BJ (cell line): ENCODE measurements around the gene SCAMP5. TPM values are rescaled to one million over a fixed set of nuclear protein-coding genes. Genes with fewer than 3 reads are reported as not detected.

Experiments used
- CTCF ChIA-PET: fragments of 350-600 bp; formaldehyde crosslinking; extraction: SDS; loops from one replicate; lab custom pipeline; 2021; ENCODE audit warnings: antibody characterized with exemption, inconsistent platforms; lab: Yijun Ruan, JAX
- POLR2A ChIA-PET: fragments of 300-600 bp; sonication (Branson Sonifier 250); formaldehyde crosslinking; extraction: SDS; loops from one replicate; lab custom pipeline; 2021; ENCODE audit warnings: antibody characterized with exemption; lab: Charles Lee
- DNase-seq: peaks from one replicate; pipeline ENCODE4 v3.0.0-alpha.2; 2011; ENCODE audit warnings: low read depth
- H3K27me3 ChIP-seq: 2 replicates; pipeline ENCODE4 v1.6.0; 2011; ENCODE audit warnings: low read length; ENCODE audit not compliant: control insufficient read depth, insufficient read depth
- H3K36me3 ChIP-seq: 2 replicates; pipeline ENCODE4 v1.5.1; 2011; ENCODE audit warnings: low read length; ENCODE audit not compliant: control insufficient read depth, insufficient read depth
- H3K4me3 ChIP-seq: 2 replicates; pipeline ENCODE4 v1.5.1; 2011; ENCODE audit warnings: low read depth, mild to moderate bottlenecking, control low read depth, low read length
- polyA plus RNA-seq: library from polyadenylated mRNA; depleted of rRNA; stranded (reverse); fragments of >200 nt; gene quantifications from 2 replicates; pipeline ENCODE4 v1.2.3, GENCODE V29; 2011
- TF ChIP-seq, protein P1 (sequence below): IDR thresholded peaks from 2 replicates; pipeline ENCODE4 v1.5.1; 2011; ENCODE audit warnings: low read depth, mild to moderate bottlenecking, control low read depth, inconsistent platforms, low read length, moderate library complexity; ENCODE audit not compliant: insufficient read depth

Gene SCAMP5
- polyA plus RNA-seq, 1 experiment = 3.6 TPM

DNA sequence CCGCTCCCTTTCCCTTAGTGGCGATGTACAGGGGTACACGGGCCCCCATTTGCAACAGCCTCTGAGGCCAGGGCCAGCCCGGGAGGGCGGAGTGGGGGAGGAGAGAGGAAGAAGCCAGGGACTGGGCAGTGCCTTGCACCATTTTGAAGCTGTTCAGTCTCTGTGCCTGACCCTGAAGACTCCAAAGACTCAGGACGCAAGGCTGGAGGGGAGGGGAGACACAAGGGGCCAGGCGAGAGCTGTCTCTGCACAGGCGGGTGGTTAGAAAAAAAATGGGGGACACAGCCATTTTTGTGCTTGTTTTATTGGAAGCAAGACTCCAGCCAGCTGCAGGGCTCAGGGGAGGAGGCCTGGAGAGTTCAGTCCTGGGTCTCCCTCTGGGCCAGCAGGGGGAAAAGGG lies 40.3 kb upstream of the SCAMP5 start:
- ChIA-PET POLR2A (no interaction called here), CTCF (interaction anchor here (0.7 to 6.7 kb wide), 6 partner anchors 9 to 410 kb away, joined by 3 to 76 read pairs (median 4); partner anchors contain the start of gene FAM219B)
- Histone ChIP-seq H3K27me3 (peaks cover 10% of the 10 kb centered on the region), H3K36me3 (no peaks in the 10 kb centered on the region), H3K4me3 (no peak overlapping the region)
- TF ChIP-seq, protein P1, sequence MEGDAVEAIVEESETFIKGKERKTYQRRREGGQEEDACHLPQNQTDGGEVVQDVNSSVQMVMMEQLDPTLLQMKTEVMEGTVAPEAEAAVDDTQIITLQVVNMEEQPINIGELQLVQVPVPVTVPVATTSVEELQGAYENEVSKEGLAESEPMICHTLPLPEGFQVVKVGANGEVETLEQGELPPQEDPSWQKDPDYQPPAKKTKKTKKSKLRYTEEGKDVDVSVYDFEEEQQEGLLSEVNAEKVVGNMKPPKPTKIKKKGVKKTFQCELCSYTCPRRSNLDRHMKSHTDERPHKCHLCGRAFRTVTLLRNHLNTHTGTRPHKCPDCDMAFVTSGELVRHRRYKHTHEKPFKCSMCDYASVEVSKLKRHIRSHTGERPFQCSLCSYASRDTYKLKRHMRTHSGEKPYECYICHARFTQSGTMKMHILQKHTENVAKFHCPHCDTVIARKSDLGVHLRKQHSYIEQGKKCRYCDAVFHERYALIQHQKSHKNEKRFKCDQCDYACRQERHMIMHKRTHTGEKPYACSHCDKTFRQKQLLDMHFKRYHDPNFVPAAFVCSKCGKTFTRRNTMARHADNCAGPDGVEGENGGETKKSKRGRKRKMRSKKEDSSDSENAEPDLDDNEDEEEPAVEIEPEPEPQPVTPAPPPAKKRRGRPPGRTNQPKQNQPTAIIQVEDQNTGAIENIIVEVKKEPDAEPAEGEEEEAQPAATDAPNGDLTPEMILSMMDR = no peak
- DNase-seq = no peak

DNA sequence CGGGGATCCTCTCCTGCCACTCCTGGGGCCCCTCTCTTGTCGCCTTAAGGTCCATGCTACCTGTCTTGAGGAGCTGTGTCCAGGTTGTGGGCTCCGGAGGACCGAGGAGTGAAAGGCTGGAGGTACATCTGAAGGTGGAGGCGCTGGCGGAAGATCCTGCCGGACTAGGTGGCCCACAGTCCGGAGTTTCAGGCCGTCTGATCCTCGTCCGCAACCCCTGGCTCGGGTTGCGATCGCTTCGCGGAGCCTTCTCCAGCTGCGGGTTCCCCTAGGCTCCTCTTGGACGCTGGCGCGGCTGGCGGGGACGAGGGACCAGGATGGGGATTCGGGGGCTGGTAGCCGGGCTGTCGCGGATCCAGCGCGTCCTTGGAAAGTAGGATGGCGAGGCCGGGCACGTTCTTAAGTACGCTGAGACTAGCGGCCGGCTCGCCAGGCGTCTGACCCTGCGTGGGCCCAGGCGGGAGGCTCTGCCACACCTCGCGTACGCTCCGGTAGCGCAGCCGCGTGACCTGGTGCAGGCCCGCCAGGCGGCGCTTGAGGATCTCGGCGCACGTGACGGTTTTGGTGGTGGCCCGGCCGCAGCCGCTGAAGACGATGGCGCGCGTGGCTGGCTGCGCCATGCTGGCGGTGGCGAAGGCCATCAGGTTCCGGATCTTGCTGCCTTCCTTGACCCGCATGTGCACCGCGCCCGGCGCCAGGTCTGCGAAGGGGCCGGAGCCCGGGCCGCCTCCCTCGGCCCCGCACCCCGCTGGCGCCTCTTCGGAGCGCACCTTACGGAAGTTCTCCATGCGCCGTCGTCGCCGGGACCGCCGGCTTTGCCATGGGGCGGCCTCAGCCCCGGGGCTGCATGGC lies 39.3 kb upstream of the SCAMP5 start:
- CTCF ChIA-PET = interaction anchor here (1.0 to 6.7 kb wide), 8 partner anchors 8 to 185 kb away, joined by 3 to 76 read pairs (median 4); partner anchors contain the start of genes CSK and FAM219B
- Histone ChIP-seq H3K27me3 (peaks cover 13% of the 10 kb centered on the region), H3K36me3 (no peaks in the 10 kb centered on the region), H3K4me3 (peak overlapping the region; percentile 35)
- POLR2A ChIA-PET = no interaction called here
- DNase-seq = no peak
- TF ChIP-seq, protein P1 = peak; percentile 51

DNA sequence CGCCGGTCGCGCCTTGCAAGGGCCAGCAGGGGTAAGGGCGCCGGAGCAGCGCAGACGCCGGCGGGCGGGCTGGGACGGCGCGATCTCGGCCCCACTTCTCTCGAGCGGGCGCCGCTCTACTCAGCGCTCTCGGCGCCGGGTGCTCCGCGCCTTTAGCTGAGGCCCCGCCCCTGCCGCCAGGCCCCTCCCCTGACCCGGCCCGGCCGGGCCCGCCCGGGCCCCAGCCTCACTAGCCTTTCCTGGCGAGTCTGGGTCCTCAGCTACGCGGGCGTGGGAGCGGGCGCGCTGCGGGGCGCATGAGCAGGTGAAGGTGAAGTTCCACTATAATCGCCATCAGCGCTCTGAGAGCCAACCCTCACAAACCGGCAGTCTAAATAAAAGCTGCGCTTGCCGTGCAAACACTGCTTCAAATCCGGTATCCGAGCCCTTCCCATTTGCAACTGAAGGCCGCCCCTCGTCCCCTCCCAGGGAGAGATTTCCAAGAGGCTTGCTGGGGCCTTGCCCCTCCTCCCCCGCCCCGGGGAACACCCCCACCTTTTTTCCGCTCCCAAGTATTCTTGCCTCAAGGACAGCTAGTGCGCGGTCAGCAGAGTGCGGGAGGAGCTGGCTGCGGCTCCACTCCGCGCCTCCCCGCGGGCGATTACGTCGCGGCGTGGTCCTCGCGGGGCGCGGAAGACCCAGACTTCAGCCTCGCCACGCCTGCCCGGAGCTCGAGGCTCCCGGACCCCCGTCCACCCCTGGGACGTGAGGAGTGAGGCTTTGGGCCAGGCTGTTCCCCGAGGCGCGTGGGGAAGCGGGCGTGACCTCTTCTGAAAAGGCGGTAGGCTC lies 38.5 kb upstream of the SCAMP5 start, which contains the start of gene RPP25:
RPP25 (minus strand) TSS at position 125 of the 828 bp plus-strand sequence. CDS start 189 bp downstream, outside the sequence.
- TF ChIP-seq, protein P1 = no peak
- Histone ChIP-seq H3K4me3 (peak within 1 kb of the TSS; percentile 35), H3K36me3 (no peaks in the 10 kb centered on the region), H3K27me3 (peaks cover 13% of the 10 kb centered on the region)
- no peak for DNase-seq
- ChIA-PET POLR2A (interaction anchor here (0.6 kb wide), 1 partner anchor 8 kb away, joined by 3 read pairs; no protein-coding TSS in a partner anchor), CTCF (interaction anchor here (0.6 to 6.7 kb wide), 10 partner anchors 8 to 322 kb away, joined by 3 to 76 read pairs (median 4); partner anchors contain the start of gene CSK)

DNA sequence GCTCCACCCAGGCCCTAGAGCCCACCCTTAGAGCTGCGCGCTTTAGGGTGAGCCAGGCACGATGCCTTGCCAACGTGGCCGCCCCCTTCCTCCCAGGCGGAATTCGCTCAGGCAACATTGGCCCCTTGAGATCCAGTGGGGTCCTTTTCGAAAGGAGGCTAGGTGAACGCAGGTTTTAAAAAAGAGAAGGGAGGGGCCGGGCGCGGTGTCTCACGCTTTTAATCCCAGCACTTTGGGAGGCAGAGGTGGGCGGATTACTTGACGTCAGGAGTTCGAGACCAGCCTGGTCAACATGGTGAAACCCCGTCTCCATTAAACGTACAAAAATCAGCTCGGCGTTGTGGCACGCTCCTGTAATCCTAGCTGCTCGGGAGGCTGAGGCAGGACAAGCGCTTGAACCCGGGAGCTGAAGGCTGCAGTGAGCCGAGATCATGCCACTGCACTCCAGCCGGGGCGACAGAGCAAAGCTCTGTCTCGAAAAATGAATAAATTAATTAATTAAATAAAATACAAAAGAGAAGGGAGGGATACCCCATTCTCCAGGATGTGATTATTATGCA lies 37.8 kb upstream of the SCAMP5 start:
- TF ChIP-seq, protein P1 = no peak
- ChIA-PET POLR2A (interaction anchor here (0.6 kb wide), 1 partner anchor 9 kb away, joined by 3 read pairs; no protein-coding TSS in a partner anchor), CTCF (interaction anchor here (0.6 to 6.7 kb wide), 8 partner anchors 7 to 322 kb away, joined by 3 to 76 read pairs (median 4); no protein-coding TSS in a partner anchor)
- Histone ChIP-seq H3K27me3 (peaks cover 13% of the 10 kb centered on the region), H3K36me3 (no peaks in the 10 kb centered on the region), H3K4me3 (peak overlapping the region; percentile 35)
- no peak for DNase-seq
